OCI-LY3 (cell line): ENCODE data around the gene PHF13.

Source experiments
- CTCF ChIP-seq: fragments of 200-600, 300-600 bp; sonication (generic); IDR thresholded peaks from 2 replicates; pipeline ENCODE4 v1.5.1; 2014; ENCODE audit warnings: antibody characterized with exemption, low read length, low read depth
- EZH2phosphoT487 ChIP-seq: fragments of 200-600 bp; shearing (Covaris generic); IDR thresholded peaks from 2 replicates; pipeline ENCODE4 v1.6.1; 2018; ENCODE audit warnings: antibody characterized with exemption, mixed run types, low read depth

- no peak for TF ChIP-seq CTCF
- no peak for TF ChIP-seq EZH2phosphoT487
These were observed 15.8 kb upstream of the PHF13 start for GRCh38 chr1:6597777-6598131.
